NOMO-1 (cell line): Measurements from ENCODE around the gene DIPK1C.
A peak's percentile ranks its signal among the peaks of the same experiment; 100 is the strongest.
"Not testable (repeated sequence)": the region's sequence is repeated elsewhere in the genome, so short reads cannot be mapped to it uniquely, and the experiment has no call there.

Experiments
- DNase-seq, 2 experiments: peaks; one replicate each; lab custom pipeline; 2025; ENCODE audit not compliant: unreplicated experiment in 2 of 2; lab: John Stamatoyannopoulos, UW

Gene DIPK1C

DNA sequence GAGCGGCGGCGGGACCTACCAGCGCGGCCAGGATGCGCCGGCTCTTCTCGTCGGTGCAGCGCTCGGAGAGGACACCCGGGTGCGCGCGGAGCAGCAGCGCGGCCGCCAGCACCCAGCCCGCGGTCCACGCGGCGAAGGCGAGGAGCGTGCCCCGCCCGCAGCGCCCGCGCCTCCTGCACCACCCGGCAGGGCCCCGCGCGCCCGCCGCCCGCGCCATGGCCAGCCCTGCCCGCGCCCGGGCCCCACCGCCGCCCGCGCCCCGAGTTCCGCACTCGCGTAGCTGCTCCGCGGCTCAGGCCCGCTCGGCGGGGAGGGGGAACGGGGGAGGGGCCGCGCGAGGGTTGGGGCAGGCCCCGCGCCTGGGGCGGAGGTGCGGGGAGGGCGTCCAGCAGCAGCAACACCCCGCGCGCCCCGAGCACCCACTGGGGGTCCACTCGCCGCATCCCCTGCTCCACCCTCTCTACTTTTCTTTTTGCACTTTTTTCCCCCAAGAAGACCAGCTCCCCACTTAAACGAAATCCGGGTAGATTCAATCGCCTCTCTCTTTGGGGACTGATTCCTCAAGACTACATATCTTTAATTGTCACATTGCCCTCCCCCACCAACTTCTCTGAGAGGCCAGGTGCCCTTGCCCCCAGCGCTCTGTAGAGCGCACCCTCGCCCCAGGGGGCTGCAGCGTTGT lies at the start of gene DIPK1C:
TSS of gene DIPK1C (minus strand) at position 266 of the 682 bp plus-strand sequence. CDS start at position 217, 49 bp downstream.
- DNase-seq = no peak

DNA sequence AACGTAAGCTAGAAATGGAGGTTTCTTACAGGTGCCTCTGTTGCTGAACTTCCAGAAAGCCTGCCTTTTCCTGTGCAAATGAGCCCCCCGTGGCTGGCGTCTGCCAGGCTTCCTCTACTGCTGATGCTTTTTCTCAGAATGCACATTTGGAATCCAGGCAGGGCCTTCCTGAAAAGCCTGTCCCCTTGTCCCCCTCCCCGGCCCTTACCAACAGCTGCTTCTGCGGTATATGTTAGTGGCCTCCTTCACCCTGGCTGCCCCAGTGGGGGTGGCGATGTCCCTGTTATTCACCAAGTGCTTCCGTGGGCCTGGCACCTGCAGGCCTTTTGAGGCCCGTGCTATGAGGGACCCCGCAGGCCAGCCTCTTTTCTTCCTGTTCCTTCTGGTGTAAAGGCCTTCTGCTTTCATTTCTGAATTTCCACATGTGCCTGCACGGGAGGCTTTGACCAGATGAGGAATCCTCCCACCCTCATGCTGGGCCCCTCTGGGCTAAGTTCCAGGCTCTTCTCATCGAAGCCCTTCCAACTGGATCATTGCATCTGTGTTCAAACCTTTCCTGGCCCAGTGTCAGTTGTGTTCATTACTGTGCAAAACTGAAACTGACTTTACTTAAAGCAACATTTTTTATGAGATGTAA lies 49.5 kb upstream of the DIPK1C start:
- DNase-seq = peak in 1 of 2 experiments; percentile 14

DNA sequence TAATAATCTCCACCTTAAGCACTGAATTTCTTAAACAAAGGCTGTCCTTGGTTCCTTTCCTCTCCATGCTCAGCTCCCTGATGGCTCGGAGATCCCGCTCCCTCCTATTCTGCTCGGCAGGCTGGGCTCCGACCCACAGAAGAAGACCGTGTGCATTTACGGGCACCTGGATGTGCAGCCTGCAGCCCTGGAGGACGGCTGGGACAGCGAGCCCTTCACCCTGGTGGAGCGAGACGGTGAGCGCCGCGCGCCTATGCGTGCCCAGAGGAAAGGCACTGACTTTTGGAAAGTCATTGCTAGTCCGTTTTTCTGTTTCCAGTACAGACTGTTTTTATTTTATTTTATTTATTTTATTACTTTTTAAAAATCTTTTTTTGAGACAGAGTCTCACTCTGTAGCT lies 48.7 kb upstream of the DIPK1C start:
- no peak for DNase-seq

DNA sequence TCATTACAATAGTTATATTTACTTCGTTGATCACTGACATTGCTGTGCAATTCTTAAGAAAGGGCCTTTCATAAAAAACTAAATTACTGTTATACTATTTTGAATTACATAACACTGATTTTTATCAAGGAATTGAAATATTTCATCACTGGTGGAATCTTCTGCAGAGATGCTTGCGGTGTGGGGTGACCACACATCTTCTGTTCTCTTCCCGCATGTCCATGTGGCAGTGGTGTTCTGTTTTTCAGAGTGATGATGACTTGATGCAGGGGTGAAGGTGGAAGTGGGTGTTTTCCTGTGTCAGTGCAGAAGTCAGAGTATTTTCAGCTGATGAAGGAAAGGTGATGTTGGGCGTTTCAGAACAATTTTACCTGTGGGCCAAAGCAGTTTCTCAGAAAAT lies 46.0 kb upstream of the DIPK1C start:
- no peak for DNase-seq

DNA sequence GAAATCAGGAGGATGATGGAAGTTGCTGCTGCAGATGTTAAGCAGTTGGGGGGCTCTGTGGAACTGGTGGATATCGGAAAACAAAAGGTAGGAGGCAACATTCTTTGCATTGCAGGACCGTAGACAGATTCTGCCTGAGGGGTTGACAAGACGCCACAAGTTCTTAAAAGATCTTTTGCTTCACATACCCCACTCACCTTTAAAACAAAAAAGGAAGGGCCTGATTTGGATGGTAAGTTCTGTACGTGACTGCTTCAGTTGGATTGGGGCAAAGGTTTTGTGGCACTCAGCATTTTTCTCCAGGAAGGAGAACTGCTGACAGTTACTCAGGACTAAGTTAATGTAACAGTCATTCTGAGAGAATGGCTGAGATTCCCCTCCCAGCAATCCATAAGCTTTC lies 44.3 kb upstream of the DIPK1C start:
- DNase-seq = no peak

DNA sequence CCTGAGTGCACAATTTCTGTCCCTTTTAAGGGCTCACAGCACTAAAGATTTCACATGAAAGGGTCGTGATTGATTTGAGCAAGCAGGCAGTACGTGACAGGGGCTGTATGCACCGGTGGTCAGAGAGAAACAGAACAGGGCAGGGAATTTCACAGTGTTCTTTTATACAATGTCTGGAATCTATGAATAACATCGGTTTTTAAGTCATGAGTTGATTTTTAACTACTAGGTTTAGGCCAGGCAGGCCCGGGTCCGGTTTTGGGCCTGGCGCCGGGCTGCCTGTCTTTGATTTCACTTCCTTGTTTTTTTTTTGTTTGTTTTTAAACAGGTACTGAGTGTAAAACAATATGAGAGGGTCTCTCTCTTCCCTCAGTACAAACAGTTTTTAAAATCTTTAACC lies 43.7 kb upstream of the DIPK1C start:
- not testable (repeated sequence) for DNase-seq

DNA sequence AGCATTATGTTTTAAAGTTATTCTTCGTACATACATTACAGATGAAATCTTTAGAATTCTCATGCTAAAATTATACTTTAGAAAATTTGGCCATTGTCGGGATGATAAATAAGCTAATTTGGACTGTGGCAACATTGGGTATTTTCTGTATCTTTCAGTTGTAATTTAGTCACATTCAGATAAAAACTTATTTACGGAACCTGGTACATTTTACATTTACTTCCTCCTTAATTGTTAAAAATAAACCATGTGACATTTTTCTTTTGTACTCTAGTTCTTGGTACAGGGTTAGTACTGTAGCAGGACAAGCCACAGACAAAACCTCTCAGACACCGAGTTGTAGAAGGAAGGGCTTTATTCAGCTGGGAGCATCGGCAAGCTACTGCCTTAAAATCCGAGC lies 43.3 kb upstream of the DIPK1C start:
- peak in 1 of 2 experiments; percentile 40 for DNase-seq

DNA sequence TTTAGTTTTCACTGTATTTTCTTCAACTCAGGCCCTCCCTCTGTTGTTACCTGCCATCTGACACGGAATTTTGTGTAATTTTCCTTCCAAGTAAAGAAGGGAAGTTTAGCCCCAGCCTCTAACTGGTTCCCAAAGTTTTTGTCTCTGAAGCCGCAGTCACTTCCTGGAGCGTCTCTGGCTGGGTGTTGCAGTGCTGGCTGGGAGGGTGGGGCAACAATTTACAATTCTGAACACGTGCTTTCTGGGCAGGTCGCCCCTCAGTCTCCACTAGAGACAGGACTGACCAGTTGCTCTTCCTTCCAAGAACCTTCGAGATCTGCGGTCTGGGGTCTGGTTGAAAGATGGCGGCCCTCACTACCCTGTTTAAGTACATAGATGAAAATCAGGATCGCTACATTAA lies 42.5 kb upstream of the DIPK1C start:
- DNase-seq = peak; percentile 74 to 76

DNA sequence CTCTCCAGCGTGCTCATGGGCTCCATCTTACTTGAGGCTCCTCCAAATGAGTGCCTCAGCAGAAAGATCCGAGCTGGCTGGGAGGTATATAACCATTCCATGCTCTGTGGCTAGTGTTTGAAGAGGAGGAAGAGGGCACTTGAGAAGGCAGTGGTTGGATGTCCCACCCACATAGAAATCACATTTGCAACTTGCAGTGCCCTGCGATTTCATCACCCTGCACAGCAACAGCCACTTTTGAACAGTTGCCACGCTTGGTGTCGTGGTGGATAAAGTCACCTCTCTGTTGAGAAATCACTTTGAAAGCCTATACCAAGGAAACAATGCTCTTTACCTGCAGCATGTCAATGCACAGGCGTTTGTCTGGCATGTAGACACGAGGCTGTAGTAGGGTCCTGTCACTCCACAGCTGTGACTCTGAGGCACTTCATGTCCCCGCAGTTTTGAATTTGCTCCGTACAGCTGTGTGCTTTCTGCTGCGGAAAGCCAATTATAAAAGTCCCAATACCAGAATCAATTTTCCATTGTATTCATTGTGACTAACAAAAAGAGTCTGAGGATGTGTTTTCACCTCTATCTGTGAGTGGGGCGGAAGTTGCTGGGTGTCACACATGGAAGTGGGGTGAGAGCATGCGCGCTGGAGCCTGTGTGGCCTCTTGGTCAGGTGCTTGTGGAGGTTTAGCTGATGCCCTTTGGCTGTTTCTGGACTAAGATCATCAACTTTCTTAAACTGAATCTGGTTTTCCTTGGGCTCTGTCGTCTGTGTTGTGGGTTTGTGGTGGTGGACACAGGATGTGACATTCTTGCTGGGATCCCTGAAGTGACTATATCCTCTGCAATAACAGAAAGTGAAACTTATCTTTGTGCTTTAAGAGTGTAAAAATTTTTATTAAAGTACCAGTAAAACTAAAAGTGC lies 41.9 kb upstream of the DIPK1C start:
- peak; percentile 73 to 74 for DNase-seq

DNA sequence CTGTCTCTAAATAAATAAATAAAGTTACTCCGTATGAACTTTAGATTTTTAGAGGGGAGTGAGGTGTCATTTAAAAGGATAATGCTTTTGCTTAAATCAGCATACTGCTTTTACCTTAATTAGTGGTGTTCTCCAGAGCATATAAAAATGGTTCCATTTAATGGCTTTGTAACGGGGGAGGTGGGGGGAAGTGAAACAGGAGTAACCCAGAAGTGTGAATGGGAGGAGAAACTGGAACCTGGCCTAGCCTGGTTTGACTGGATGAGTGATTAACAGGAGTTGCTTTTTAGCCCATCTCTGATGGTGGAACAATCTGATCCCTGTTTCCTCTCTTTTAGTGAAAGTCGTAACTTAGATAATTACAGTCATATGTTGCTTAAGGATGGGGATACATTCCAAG lies 40.7 kb upstream of the DIPK1C start:
- peak; percentile 32 to 56 for DNase-seq

DNA sequence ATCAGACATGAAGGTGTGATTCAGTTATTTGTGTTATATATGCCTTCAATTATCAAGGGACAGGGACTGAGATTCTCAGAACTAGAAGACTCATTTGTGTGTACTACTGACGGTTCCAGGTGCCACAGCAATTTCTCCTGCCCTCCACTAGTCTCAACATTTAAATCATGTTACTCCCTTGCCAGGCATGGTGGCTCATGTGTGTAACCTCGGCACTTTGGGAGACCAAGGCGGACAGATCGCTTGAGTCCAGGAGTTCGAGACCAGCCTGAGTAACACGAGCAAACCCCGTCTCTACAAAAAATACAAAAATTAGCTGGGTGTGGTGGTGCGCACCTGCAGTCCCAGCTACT lies 40.2 kb upstream of the DIPK1C start:
- no peak for DNase-seq

DNA sequence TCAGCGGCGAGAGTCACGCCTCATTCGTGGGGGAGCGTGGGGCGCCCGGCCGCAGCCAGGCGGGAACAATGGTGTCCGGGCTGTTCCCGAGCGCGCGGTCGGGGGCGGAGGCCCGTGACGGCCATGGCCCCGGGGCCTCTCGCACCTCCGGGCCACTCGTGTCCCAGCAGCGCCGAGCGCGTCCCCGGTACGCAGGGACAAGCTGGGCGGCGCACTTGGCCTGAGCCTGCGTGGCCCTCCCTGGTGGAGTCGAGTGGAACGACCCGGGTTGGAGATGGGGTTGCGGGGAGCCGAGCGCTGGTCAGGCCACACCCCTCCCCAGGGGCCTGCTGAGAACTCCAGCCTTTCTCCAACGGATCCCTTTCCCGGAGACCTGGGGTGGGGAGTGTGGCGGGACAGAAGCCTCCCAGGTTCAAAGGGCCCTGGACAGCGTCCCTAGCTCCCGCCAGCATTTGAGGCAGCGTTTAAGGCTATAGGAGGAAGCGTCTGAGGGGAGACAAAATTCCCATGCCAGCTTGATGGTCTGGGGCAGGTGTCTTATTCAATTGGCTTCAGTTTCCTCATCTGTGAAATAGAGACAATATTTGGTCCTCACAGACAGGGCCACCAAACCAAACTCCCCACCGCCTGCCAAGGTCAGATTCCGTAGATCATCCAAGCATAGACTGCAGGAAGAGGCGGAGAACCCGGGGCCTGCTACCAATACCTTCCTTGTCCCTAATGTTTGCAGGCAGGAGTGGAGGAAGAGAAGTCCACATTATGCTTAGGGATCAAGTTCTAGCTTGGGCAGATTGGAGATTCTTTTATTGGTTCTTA lies 39.6 kb upstream of the DIPK1C start:
- DNase-seq = peak; percentile 30 to 33

DNA sequence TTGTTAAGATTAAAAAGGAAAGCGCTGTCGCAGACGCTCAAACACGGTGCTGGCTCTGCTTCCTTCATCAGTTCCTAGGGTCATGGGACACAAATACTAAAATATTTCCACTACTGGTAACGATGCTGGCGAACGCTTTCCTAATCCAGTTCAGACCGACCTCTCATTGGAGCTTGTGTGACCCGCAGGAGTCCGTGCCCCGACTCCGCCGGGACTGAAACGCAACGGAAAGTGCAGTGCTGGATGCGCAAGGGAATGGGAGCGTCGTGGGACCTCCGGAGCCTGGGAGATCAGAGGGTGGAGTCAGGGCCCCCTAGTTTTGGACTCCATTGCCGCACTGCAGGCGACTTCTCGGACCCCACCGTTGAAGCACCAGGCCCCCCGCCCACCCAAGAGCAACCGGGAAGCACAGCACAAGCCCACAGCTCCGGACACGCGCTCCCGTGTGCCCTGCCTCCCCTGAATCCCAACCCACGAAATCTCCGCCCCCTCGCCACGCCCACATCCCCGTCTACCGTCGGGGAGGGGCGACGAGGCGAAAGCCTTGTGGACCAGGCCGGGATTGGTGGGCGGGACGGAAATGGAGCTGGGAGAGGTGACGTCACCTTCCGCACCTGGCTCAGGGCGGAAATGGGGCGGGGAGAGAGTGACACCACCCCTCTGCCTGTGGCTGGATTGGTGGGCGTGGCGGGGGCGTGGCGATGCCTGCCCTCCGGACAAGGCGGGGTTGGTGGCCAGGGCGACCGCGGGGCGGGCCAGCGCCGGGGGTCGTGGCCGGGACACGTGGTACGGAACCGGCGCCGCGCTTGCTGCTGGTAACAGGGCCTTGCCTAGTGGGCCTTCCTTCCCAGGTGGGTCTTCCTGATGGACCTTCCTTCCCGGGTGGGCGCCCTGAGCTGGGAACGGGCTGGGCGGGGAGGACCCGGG lies 38.7 kb upstream of the DIPK1C start, which contains the start of gene CNDP2:
TSS of gene CNDP2 (plus strand) at position 783 of the 927 bp plus-strand sequence. CDS start 3,611 bp downstream, outside the sequence.
- peak; percentile 95 to 96 for DNase-seq

DNA sequence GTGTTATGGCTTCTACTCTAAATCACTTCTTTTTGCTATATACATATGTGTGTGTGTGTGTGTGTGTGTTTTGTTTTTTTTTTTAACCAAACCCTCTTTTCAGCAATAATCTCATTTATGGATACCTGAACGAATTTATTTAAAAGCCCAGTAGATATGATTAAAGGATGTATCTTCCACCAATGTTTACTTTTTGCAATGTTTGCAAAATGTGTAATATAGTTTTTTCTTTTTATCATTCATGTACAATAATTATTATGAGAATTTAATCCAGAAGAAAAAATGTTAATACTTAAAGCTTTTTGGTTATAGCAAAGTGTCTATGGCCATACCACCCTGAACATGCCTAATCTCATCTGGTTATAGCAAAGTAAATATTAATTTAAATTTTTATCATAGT lies 37.4 kb upstream of the DIPK1C start:
- DNase-seq = no peak

DNA sequence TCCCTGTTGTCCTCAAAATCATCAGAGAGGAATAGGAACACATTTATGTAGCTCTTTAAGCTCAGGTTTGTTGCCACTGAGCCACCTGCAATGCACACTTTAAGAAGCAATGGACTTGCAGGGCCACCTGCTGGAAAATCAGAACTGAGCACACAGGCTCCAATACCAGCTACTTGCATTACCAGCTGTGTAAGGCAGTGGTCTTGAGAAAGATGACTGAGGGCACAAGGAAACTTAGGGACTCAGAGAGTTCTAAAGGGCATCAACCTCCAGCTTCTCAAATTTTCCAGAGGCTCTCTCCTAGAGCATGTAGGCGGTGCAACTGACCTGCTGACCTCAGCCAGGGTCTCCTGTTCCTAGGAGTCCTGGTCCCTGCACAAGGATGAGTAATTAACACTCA lies 36.6 kb upstream of the DIPK1C start:
- peak; percentile 47 to 71 for DNase-seq

DNA sequence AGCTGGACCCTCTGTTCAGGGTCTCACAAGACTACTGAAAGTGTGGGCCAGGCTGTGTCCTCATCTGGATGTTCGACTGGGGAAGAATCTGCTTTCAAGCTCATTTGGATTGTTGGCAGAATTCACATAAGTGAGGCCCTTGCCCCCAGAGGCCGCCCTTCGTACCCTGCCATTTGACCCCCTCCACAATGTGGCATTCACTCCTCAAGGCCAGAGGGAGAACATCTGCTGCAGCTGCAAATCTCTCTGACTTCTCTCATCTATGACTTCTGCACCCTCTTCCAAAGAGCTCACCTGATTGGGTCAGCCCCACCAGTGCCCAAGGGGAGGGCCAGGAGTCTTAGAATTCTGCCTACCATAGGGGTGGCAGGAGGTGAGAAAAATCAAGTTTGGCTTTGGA lies 35.2 kb upstream of the DIPK1C start:
- no peak for DNase-seq

DNA sequence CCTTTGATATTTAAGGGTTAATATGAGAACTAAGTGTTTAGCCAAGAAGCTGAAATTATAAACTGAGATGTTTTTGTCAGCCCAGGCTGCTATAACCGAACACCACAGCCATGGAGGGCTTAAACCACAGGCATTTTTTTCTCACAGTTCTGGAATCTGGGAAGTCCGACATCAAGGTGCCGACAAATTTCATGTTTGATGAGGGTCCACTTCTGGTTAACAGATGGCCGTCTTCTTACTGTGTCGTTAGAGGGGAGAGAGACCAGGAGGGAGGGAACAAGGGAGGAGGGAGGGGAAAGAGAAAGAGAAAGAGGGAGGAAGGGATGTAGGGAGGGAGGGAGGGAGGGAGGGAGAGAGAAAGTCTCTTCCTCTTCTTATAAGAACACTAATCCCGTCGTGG lies 32.6 kb upstream of the DIPK1C start:
- no peak for DNase-seq

DNA sequence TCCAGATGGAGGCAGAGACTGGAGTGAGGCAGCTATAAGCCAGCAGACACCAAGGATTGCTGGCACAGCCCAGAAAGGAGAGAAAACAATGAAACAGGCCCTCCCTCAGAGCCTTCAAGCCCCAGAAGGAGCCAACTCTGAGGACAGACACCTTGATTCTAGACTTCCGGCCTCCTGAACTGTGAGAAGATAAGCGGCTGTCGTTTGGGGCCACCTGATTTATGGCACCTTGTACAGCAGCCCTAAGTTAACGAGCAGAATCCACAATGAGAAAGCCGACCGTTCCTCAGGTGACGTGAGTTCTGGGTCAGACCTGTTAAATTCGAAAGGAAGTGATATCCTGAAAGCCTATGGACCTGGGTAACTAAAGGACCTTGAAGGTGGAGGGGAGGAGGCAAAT lies 31.8 kb upstream of the DIPK1C start:
- no peak for DNase-seq

DNA sequence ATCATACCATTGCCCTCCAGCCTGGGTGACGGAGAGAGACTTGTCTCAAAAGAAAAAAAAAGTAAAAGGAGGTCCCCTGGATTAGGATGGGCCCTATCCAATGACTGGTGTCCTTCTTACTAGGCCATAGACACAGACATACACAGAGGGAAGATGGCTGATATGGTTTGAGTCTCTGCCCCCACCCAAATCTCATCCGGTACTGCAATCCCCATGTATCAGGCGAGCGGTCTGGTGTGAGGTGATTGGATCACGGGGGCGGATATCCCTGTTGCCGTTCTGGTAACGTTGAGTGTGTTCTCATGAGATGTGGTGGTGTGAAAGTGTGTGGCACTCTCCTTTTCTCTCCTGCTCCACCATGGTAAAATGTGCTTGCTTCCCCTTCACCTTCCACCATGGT lies 31.2 kb upstream of the DIPK1C start:
- DNase-seq = no peak
